ENCODE data around the gene RMDN3. TPM values are rescaled to one million over a fixed set of nuclear protein-coding genes. Genes with fewer than 3 reads are reported as not detected.

Gene RMDN3
- total RNA-seq, 4 donors from 2014 or later: 24.2 to 37.2 (median 32.8) TPM

Small RNA genes within 50 kb of the gene (small RNA-seq; reads per million reads assigned to genes)
- 0 reads per million in 4 donors for gene SUMO2P15

Other genes starting within 250 kb of the RMDN3 start
- 10 to 100 TPM; 16.2 to 45.8 (median 34.0) TPM for gene CCDC32, start 190.2 kb downstream of the RMDN3 start, total RNA-seq
- 10 to 100 TPM in 1 of 4 donors, 1 to 10 TPM in 3; 7.2 to 11.6 (median 8.7) TPM for gene RPUSD2, start 186.0 kb downstream of the RMDN3 start, total RNA-seq
- under 1 TPM; 0.23 to 0.89 (median 0.57) TPM for gene KNL1, start 161.0 kb downstream of the RMDN3 start, total RNA-seq
- gene RAD51, start 60.1 kb downstream of the RMDN3 start, total RNA-seq: 1 to 10 TPM in 1 of 4 donors, not detected in 3; 3.0 TPM
- gene GCHFR, start 8.8 kb upstream of the RMDN3 start, total RNA-seq: 10 to 100 TPM in 1 of 4 donors, 1 to 10 TPM in 3; 5.8 to 12.1 (median 6.9) TPM
- under 1 TPM; 0.16 to 0.42 (median 0.31) TPM for gene C15orf62, start 14.7 kb upstream of the RMDN3 start, total RNA-seq
- gene ZFYVE19, start 51.8 kb upstream of the RMDN3 start, total RNA-seq: 10 to 100 TPM; 13.3 to 25.5 (median 19.7) TPM
- 10 to 100 TPM in 3 of 4 donors, 1 to 10 TPM in 1; 7.8 to 20.5 (median 17.8) TPM for gene DNAJC17, start 52.2 kb upstream of the RMDN3 start, total RNA-seq
- gene PPP1R14D, start 73.5 kb upstream of the RMDN3 start, total RNA-seq: not detected
- 10 to 100 TPM in 1 of 4 donors, 1 to 10 TPM in 3; 2.0 to 29.8 (median 2.8) TPM for gene SPINT1, start 88.8 kb upstream of the RMDN3 start, total RNA-seq
- gene RHOV, start 119.0 kb upstream of the RMDN3 start, total RNA-seq: 1 to 10 TPM in 1 of 4 donors, not detected in 3; 7.0 TPM
- gene VPS18, start 139.2 kb upstream of the RMDN3 start, total RNA-seq: 10 to 100 TPM; 24.6 to 36.3 (median 29.9) TPM
- gene DLL4, start 174.1 kb upstream of the RMDN3 start, total RNA-seq: 1 to 10 TPM; 1.9 to 9.7 (median 6.4) TPM
- gene CHAC1, start 198.2 kb upstream of the RMDN3 start, total RNA-seq: 1 to 10 TPM in 3 of 4 donors, under 1 TPM in 1; 0.54 to 1.8 (median 1.5) TPM